GM10266 (cell line): ENCODE measurements around the gene SEMA3E.

Experiments
- DNase-seq: peaks from one replicate; pipeline ENCODE4 v3.0.0; 2012; ENCODE audit errors: extremely low spot score
- TF ChIP-seq, protein P1 (sequence below): IDR thresholded peaks from 2 replicates; pipeline ENCODE4 v1.5.1; 2012; ENCODE audit warnings: mild to moderate bottlenecking, low read depth; ENCODE audit not compliant: control insufficient read depth, insufficient read depth; ENCODE audit errors: missing control alignments

Gene SEMA3E

DNA sequence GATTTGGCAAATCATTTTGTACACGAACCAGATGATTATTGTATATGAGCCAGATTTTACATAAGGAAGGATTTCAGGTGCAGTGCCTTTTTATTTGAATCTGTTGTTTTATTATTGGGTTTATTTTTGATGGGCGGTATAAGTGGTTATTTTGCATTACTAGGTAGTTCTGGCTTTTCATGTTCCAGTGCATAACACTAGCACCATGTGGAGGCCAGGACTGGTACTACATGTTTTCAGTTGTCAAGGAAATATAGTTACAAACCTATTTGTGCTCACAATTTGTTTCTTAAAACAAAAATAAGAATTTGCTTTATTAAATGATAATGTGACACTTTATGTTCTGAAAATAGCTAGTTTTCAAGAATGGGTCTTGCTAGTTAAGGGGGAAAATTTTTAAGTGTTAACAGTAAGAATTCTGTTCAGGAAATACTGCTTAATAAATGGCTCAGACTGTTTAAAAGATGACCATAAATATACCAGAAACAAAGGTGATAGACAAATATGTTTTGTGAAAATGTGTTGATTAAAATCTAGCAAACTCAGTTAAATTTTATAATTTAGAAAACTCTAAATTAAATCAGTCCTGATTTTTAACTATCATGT, 7.1 kb upstream of the SEMA3E start:
- TF ChIP-seq, protein P1, sequence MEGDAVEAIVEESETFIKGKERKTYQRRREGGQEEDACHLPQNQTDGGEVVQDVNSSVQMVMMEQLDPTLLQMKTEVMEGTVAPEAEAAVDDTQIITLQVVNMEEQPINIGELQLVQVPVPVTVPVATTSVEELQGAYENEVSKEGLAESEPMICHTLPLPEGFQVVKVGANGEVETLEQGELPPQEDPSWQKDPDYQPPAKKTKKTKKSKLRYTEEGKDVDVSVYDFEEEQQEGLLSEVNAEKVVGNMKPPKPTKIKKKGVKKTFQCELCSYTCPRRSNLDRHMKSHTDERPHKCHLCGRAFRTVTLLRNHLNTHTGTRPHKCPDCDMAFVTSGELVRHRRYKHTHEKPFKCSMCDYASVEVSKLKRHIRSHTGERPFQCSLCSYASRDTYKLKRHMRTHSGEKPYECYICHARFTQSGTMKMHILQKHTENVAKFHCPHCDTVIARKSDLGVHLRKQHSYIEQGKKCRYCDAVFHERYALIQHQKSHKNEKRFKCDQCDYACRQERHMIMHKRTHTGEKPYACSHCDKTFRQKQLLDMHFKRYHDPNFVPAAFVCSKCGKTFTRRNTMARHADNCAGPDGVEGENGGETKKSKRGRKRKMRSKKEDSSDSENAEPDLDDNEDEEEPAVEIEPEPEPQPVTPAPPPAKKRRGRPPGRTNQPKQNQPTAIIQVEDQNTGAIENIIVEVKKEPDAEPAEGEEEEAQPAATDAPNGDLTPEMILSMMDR: peak; percentile 80
- peak; percentile 24 for DNase-seq

DNA sequence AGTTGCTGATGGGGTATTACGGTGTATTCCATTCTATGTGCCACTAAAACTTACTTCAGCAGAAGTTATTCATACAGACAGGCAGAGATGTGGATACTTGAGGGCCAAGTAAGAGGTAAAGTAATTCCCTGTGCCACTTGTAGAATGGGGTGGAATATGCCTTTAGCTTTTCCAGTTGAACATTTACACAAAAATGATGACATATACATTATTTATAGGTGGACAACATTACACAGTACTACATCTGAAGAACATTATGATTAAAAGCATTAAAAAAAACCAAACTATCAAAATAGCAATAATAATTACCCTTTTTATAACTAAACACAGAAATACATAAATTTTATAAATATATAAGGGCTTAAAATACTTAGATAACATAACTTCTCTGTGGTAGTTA, 3.5 kb upstream of the SEMA3E start:
- DNase-seq: no peak

DNA sequence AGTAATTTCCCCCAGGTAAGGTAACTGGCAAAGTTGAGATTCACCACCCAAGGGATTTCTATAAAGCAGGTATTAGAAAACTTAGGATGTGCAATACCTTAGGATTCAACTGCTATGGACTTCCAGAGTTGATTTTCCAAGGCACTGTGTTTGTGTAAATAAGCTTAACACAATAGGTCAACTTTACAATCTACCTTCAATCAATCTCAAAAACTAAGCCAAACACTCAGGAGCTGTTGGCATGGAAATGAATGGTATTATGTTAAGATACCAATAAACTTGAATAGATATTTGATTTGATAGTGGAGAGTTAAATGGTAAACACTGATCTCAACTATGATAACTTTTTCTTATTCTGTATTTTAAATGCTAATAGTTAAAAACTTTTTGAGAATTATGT, 762 bp upstream of the SEMA3E start:
- no peak for DNase-seq
- TF ChIP-seq, protein P1: no peak

More for the DNA sequence above, 3.5 kb upstream of the SEMA3E start:
- TF ChIP-seq, protein P1: no peak

DNA sequence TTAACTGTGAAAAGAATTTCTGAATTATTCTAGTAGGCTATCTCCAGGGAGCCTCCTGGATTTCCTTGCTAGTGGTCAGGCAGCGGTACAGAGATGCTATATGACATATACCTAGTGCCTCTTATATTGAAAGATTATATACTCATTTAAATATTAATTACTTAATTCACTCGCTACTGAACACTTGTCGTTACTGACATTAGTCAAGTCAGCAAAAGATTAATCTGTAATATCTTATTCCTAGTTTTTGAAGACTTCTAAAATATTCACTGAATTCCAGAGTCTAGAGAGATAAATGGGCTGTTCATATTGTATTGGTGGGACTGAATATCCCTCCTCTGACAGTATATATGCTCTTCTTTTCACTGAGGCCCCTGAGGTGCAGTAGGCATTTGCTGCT, 2.9 kb downstream of the SEMA3E start:
- DNase-seq: no peak
- TF ChIP-seq, protein P1: no peak

DNA sequence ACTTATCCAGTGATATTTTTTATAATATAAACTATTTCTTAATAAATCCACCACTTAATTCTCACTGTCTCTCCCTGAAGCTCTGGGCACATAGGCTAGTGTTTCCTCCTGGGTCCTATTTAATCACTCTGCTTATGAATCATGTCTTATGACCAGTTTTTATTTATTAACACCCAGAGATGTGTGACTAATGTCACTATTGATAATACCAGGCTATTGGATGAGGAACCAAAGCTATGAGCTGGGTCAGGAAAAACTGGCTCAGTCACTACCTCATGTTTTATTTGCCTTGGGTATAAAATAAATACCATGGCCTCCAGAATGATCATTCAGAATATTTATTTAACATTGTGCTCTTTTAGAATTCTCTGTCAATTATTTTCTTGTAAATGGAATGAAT, 5.2 kb downstream of the SEMA3E start:
- DNase-seq: no peak

DNA sequence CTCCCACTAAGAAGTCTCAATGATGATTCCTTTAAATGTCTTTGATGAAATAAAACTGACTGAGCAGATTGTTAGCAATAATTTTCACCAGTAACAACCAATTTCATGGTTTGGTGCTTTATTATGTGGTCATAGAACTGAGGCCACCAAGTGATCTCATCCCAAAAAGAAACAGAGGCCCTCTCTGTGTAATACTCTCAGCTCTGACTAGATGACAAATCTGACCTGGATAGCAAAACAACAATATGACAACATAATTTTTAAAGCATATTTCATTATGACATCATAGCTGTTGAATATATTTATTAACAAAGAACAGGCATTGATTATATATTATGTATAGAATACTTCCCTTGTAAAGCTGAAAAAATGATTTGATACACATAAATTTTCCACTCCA, 5.9 kb downstream of the SEMA3E start:
- TF ChIP-seq, protein P1: no peak
- no peak for DNase-seq

More for the DNA sequence above, 5.2 kb downstream of the SEMA3E start:
- TF ChIP-seq, protein P1: no peak

DNA sequence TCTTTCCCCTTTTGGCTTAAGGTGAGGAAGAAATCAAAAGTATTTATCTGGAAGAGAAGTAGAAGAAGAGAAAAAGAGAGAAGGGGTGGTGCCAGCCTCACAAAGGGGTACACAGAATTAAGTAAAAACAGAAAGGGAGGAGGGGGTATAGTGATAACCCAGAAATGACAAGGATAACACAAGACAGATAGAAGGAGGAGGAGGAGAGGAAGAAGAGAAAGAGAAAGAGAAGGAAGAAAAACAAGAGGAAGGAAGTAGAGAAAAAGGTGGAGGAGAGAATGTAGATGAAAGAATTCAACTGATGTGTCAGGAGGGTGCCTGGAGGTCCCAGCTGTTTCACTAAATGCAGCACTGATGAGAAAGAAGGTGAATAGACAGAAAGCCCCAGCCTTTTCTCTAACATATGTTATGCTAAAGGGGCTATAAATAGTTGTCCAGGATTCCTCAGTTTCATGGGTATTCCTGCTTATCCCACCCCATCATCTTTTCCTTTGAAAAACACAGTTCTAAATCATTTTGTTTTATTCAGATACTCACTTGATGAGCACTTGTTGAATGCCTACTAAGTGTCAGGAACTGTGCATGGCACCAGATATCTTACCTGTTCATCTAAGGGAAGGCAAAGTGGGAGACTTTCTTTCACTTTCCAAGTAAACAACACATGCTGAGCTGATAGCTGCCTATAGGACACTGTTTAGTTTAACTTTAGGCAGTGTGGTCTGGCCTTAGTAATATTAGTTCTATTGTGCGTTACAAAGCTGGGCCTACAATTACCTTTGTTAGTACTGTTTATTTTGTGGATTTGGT, 8.0 kb downstream of the SEMA3E start:
- TF ChIP-seq, protein P1: no peak
- DNase-seq: no peak
